Heart left ventricle (tissue), 16 donors: Measurements from ENCODE around the gene ZNF594. TPM values are rescaled to one million over a fixed set of nuclear protein-coding genes. Genes with fewer than 3 reads are reported as not detected.
"Not testable (repeated sequence)": the region's sequence is repeated elsewhere in the genome, so short reads cannot be mapped to it uniquely, and the experiment has no call there.

Source experiments
- ATAC-seq, 4 donors: fragments of 200-7000 bp; cut with Tn5 transposase; one replicate each; pipeline ENCODE4 v1.9.1; 2020 to 2022; ENCODE audit warnings: moderate library complexity in 4 of 4, mild to moderate bottlenecking in 3 of 4, moderate number of reproducible peaks in 1 of 4
- DNase-seq, 5 donors: peaks; one replicate each; pipeline ENCODE4 v3.0.0-alpha.2; 2020
- H3K27ac ChIP-seq, 12 donors: fragments of 200-600 bp; sonication (generic) in 4 of 12; one replicate each; pipeline versions ENCODE4 v1.5.0 to v1.8.0; 2016 to 2022; ENCODE audit warnings: mild to moderate bottlenecking in 2 of 12
- H3K27me3 ChIP-seq, 9 donors: fragments of 200-600 bp; sonication (generic) in 2 of 9; one replicate each; pipeline versions ENCODE4 v1.5.1 to v1.8.0; 2016 to 2022; ENCODE audit warnings: mild to moderate bottlenecking in 3 of 9
- H3K36me3 ChIP-seq, 9 donors: fragments of 200-600 bp; sonication (generic) in 2 of 9; one replicate each; pipeline versions ENCODE4 v1.5.0 to v1.8.0; 2018 to 2022; ENCODE audit warnings: mild to moderate bottlenecking in 2 of 9
- H3K4me1 ChIP-seq, 12 donors: fragments of 200-600 bp; sonication (generic) in 4 of 12; one replicate each; pipeline versions ENCODE4 v1.5.0 to v1.8.0; 2016 to 2022; ENCODE audit warnings: mild to moderate bottlenecking in 3 of 12
- H3K4me3 ChIP-seq, 12 donors: fragments of 200-600 bp; sonication (generic) in 4 of 12; one replicate each; pipeline versions ENCODE4 v1.5.0 to v1.8.0; 2017 to 2022; ENCODE audit warnings: mild to moderate bottlenecking in 9 of 12, moderate library complexity in 4 of 12
- H3K9me3 ChIP-seq, 12 donors: fragments of 200-600 bp; sonication (generic) in 4 of 12; one replicate each; pipeline versions ENCODE4 v1.5.0 to v1.8.0; 2016 to 2022; ENCODE audit warnings: mild to moderate bottlenecking in 1 of 12
- CTCF ChIP-seq, 12 donors: fragments of 200-600 bp; sonication (generic) in 4 of 12; IDR thresholded peaks; one replicate each; pipeline versions ENCODE4 v1.5.0 to v1.8.0; 2018 to 2022; ENCODE audit warnings: antibody characterized with exemption in 12 of 12, mild to moderate bottlenecking in 5 of 12
- POLR2A ChIP-seq, 2 donors: fragments of 450-650 bp; IDR thresholded peaks; one replicate each; pipeline ENCODE4 v1.6.1; 2017; ENCODE audit warnings: antibody characterized with exemption in 2 of 2, mild to moderate bottlenecking in 2 of 2, moderate library complexity in 2 of 2
- WGBS, 4 donors: extraction: QIAGEN DNeasy Blood & Tissue Kit in 2 of 4; methylation state at CpG; one replicate each; pipeline versions ENCODE4 v1.1.5 to v1.1.7; 2013 to 2018; 5-methylcytosine and 5-hydroxymethylcytosine counted together
- intact Hi-C, 10 donors: fragments of 100-400 bp; cut with DNase I; formaldehyde crosslinking; loops; one replicate each; pipeline versions ENCODE4 v1.11.1 to v1.14.2; 2022
- long read RNA-seq, 3 donors: library from polyadenylated mRNA; unstranded; transcript quantifications; one replicate each; pipeline ENCODE4 v2.0.0, GENCODE V29; 2020 to 2021
- polyA plus RNA-seq, 2 donors: library from polyadenylated mRNA; stranded (reverse); fragments of 200-250 nt; gene quantifications; one replicate each; pipeline ENCODE4 v1.2.3, GENCODE V29; 2013
- total RNA-seq, 9 donors: library from RNA; depleted of rRNA in 2 of 9; stranded (reverse); fragments of >200 nt in 2 of 9; fragmentation: NEBNext Ultra II Directional in 3 of 9; extraction: Animal tissue kit (Norgen Biotek cat#: 25700) in 3 of 9; gene quantifications; one replicate each; pipeline versions ENCODE4 v1.1.0 to v1.2.4, GENCODE V29; 2016 to 2023
- donor health status: ischemic (EF 13 %, LVEDD 7.1; RV severe dilation, severe dysfunction).
- donor health status: healthy with polysubstance abuse.
- donor health status: DM: no; HTN: yes; CAD: no.
- donor health status: DM: no; HTN: no; CAD: no.
- donor health status: ischemic (EF 25% LVEDD 6.9; RV normal size, moderate dysfunction).
- donor health status: ischemic (EF 25% LVEDD 5.7; RV mildly dilated, moderate dysfunction).
- donor health status: healthy.
- donor health status: DM: yes; HTN: yes; CAD: no.
- donor health status: ischemic (EF 35%, LVEDD 5.7; RV mildly dilated, moderate dysfunction).
- donor health status: nonischemic (EF 11% LVEDD 7.7; RV severe dilation, severe dysfunction).
- donor health status: DM: yes; HTN: yes; CAD: no.
- donor health status: PGD.
- donor health status: ischemic (EF 29% LVEDD 5.4; RV normal size, mild dysfunction).
- donor health status: nonischemic (EF 23%, LVEDD 6.1; RV moderate dilation, normal function).

The ZNF594 gene
- total RNA-seq = 1 to 10 TPM; 3.5 to 9.3 (median 7.2) TPM
- polyA plus RNA-seq = 1 to 10 TPM; 3.2 to 3.3 TPM
- long read RNA-seq, donor 1, full-length matches to known transcripts = 3 of 4 reads
- long read RNA-seq, donor 1, partial matches to known transcripts = 0 of 4 reads
- long read RNA-seq, donor 1, other reads (novel, unspliced or antisense) = 1 of 4 reads
- long read RNA-seq, donor 2, full-length matches to known transcripts = 10 of 10 reads
- long read RNA-seq, donor 2, partial matches to known transcripts = 0 of 10 reads
- long read RNA-seq, donor 2, other reads (novel, unspliced or antisense) = 0 of 10 reads
- long read RNA-seq, donor 3, full-length matches to known transcripts = 5 of 6 reads
- long read RNA-seq, donor 3, partial matches to known transcripts = 0 of 6 reads
- long read RNA-seq, donor 3, other reads (novel, unspliced or antisense) = 1 of 6 reads

GRCh38 chr17:5191541-5192417 is at the start of gene ZNF594:
Gene ZNF594 (minus strand): TSS chr17:5191868. CDS start chr17:5184256, 7,612 bp downstream.
- TF ChIP-seq POLR2A (IDR thresholded peaks at IDR 0.05) = peak; percentile 30 to 73
- peak; percentile 51 to 96 (median 71) for TF ChIP-seq CTCF (IDR thresholded peaks at IDR 0.05)
- H3K9me3 ChIP-seq = peaks cover 0 to 35% (median 15%) of the 10 kb centered on the region in 12 donors
- ATAC-seq (peak; percentile 98 to 100 (median 100)), DNase-seq (peak; percentile 96 to 99 (median 98))
- H3K4me1 ChIP-seq = peaks cover 0 to 24% (median 15%) of the 10 kb centered on the region in 12 donors
- H3K4me3 ChIP-seq = peak within 1 kb of the TSS; percentile 65 to 100 (median 87)
- H3K27ac ChIP-seq = peak within 1 kb of the TSS; percentile 46 to 90 (median 82)
- no peaks in the 10 kb centered on the region for H3K27me3 ChIP-seq
- intact Hi-C loops = loop anchor here in 1 of 10 donors (2.0 to 10.0 kb wide), 2 partner anchors 79 to 93 kb away; partner anchors contain the start of gene RABEP1
- H3K36me3 ChIP-seq = peaks cover 0 to 32% (median 2%) of the 10 kb centered on the region in 9 donors
- WGBS, 4 donors = 2 to 11% (median 3%) methylated on average over 30 to 82 of the region's 82 CpGs

- H3K9me3 ChIP-seq, H3K27me3 ChIP-seq, H3K27ac ChIP-seq, DNase-seq, ATAC-seq, H3K36me3 ChIP-seq, H3K4me3 ChIP-seq: not testable (repeated sequence)
- H3K4me1 ChIP-seq = peaks cover 0 to 26% (median 8%) of the 10 kb centered on the region in 12 donors
- intact Hi-C loops = loop anchor here in 1 of 10 donors (5.0 kb wide), 1 partner anchor 42 kb away; no protein-coding TSS in a partner anchor
- 83 to 90% (median 86%) methylated on average over 5 to 7 of the region's 7 CpGs for WGBS, 4 donors
Observed at GRCh38 chr17:5239769-5240168, 48.1 kb upstream of the ZNF594 start.

- no peak for DNase-seq
- H3K36me3 ChIP-seq = peaks cover 0 to 6% (median 0%) of the 10 kb centered on the region in 9 donors
- no peak overlapping the region for H3K27ac ChIP-seq
- intact Hi-C loops = loop anchor here in 1 of 10 donors (5.0 kb wide), 1 partner anchor 41 kb away; no protein-coding TSS in a partner anchor
- TF ChIP-seq CTCF (IDR thresholded peaks at IDR 0.05) (no peak), POLR2A (IDR thresholded peaks at IDR 0.05) (no peak)
- peaks cover 0 to 29% (median 8%) of the 10 kb centered on the region in 12 donors for H3K4me1 ChIP-seq
- H3K27me3 ChIP-seq = no peaks in the 10 kb centered on the region
- ATAC-seq = no peak
- whole genome bisulfite sequencing, 4 donors = 71 to 79% (median 72%) methylated on average over 4 of the region's 4 CpGs
- no peak overlapping the region for H3K4me3 ChIP-seq
- H3K9me3 ChIP-seq = no peaks in the 10 kb centered on the region
Observed at GRCh38 chr17:5238333-5238732, 46.7 kb upstream of the ZNF594 start.

- Histone ChIP-seq H3K4me3 (no peak overlapping the region), H3K27me3 (no peaks in the 10 kb centered on the region), H3K36me3 (peaks cover 0 to 6% (median 0%) of the 10 kb centered on the region in 9 donors), H3K9me3 (no peaks in the 10 kb centered on the region), H3K27ac (peak overlapping the region in 1 of 12 donors; percentile 55), H3K4me1 (peaks cover 0 to 29% (median 3%) of the 10 kb centered on the region in 12 donors)
- WGBS, 4 donors = 33 to 49% (median 37%) methylated on average over 6 of the region's 6 CpGs
- TF ChIP-seq CTCF (IDR thresholded peaks at IDR 0.05) (peak; percentile 28 to 73 (median 44)), POLR2A (IDR thresholded peaks at IDR 0.05) (no peak)
- peak in 4 of 5 donors; percentile 36 to 51 (median 36) for DNase-seq
- intact Hi-C loops = loop anchor here in 1 of 10 donors (5.0 kb wide), 1 partner anchor 40 kb away; no protein-coding TSS in a partner anchor
- ATAC-seq = peak in 3 of 4 donors; percentile 47 to 60 (median 51)
Observed at GRCh38 chr17:5237541-5238016, 45.9 kb upstream of the ZNF594 start.
